HG03039 (cell line): ENCODE measurements around the gene TTC39B.

Experiments used
- ATAC-seq: cut with Tn5 transposase; IDR thresholded peaks from one replicate; pipeline ENCODE4 v1.9.1; 2021; ENCODE audit warnings: mild to moderate bottlenecking, moderate library complexity; ENCODE audit not compliant: unreplicated experiment

Gene TTC39B

GRCh38 chr9:15182730-15183129, 124.3 kb downstream of the TTC39B start:
- ATAC-seq: no peak

GRCh38 chr9:15182101-15182551, 124.9 kb downstream of the TTC39B start:
- ATAC-seq: no peak

GRCh38 chr9:15180124-15180523, 126.9 kb downstream of the TTC39B start:
- no peak for ATAC-seq

GRCh38 chr9:15178631-15179030, 128.4 kb downstream of the TTC39B start:
- ATAC-seq: no peak

- ATAC-seq: no peak
Observed at GRCh38 chr9:15176836-15177235, 130.2 kb downstream of the TTC39B start.

- no peak for ATAC-seq
Observed at GRCh38 chr9:15163931-15164330, 143.1 kb downstream of the TTC39B start.

GRCh38 chr9:15161753-15162152, 145.3 kb downstream of the TTC39B start:
- no peak for ATAC-seq

- no peak for ATAC-seq
Observed at GRCh38 chr9:15160673-15161072, 146.3 kb downstream of the TTC39B start.

GRCh38 chr9:15158064-15158463, 149.0 kb downstream of the TTC39B start:
- no peak for ATAC-seq

GRCh38 chr9:15157381-15157780, 149.6 kb downstream of the TTC39B start:
- no peak for ATAC-seq

- no peak for ATAC-seq
Observed at GRCh38 chr9:15156241-15156640, 150.8 kb downstream of the TTC39B start.

- ATAC-seq: no peak
Observed at GRCh38 chr9:15155826-15156225, 151.2 kb downstream of the TTC39B start.

GRCh38 chr9:15155323-15155722, 151.7 kb downstream of the TTC39B start:
- ATAC-seq: no peak

GRCh38 chr9:15154677-15155076, 152.3 kb downstream of the TTC39B start:
- ATAC-seq: no peak

- no peak for ATAC-seq
Observed at GRCh38 chr9:15153961-15154360, 153.1 kb downstream of the TTC39B start.

GRCh38 chr9:15150939-15151338, 156.1 kb downstream of the TTC39B start:
- ATAC-seq: no peak

- ATAC-seq: no peak
Observed at GRCh38 chr9:15149450-15149849, 157.6 kb downstream of the TTC39B start.

- no peak for ATAC-seq
Observed at GRCh38 chr9:15146268-15146700, 160.7 kb downstream of the TTC39B start.

GRCh38 chr9:15144622-15145061, 162.4 kb downstream of the TTC39B start:
- ATAC-seq: no peak

GRCh38 chr9:15142878-15143534, 164.0 kb downstream of the TTC39B start:
- peak; percentile 95 for ATAC-seq

- no peak for ATAC-seq
Observed at GRCh38 chr9:15140051-15140450, 167.0 kb downstream of the TTC39B start.

GRCh38 chr9:15139469-15139868, 167.5 kb downstream of the TTC39B start:
- ATAC-seq: no peak

GRCh38 chr9:15138357-15138686, 168.7 kb downstream of the TTC39B start:
- no peak for ATAC-seq
